Lower leg skin (tissue), 4 donors: Measurements from ENCODE around the gene HAAO. TPM values are rescaled to one million over a fixed set of nuclear protein-coding genes. Genes with fewer than 3 reads are reported as not detected.

Source experiments
- DNase-seq, 2 donors: peaks; one replicate each; pipeline ENCODE4 v3.0.0-alpha.2; 2019; ENCODE audit warnings: low spot score in 2 of 2
- H3K4me3 ChIP-seq: fragments of 200-600 bp; sonication (generic); 2 replicates; pipeline ENCODE4 v1.5.1; 2017; ENCODE audit warnings: mild to moderate bottlenecking, low read depth; ENCODE audit not compliant: poor library complexity, severe bottlenecking
- CTCF ChIP-seq, 3 donors: fragments of 450-650 bp; IDR thresholded peaks; one replicate each; pipeline ENCODE4 v1.5.1; 2016; ENCODE audit warnings: antibody characterized with exemption in 3 of 3, mild to moderate bottlenecking in 3 of 3, moderate library complexity in 2 of 3
- POLR2A ChIP-seq, 2 donors: fragments of 450-650 bp; IDR thresholded peaks; one replicate each; pipeline ENCODE4 v1.6.1; 2016 to 2017; ENCODE audit warnings: antibody characterized with exemption in 2 of 2, mild to moderate bottlenecking in 1 of 2, moderate library complexity in 1 of 2
- WGBS, 2 donors: methylation state at CpG; one replicate each; pipeline ENCODE4 v1.1.5; 2018; 5-methylcytosine and 5-hydroxymethylcytosine counted together
- intact Hi-C: fragments of 100-400 bp; cut with DNase I; formaldehyde crosslinking; loops from one replicate; pipeline ENCODE4 v1.15.0; 2023; ENCODE audit warnings: low total_unique reads
- total RNA-seq, 4 donors: library from RNA; depleted of rRNA; stranded (reverse); fragments of >200 nt; gene quantifications; one replicate each; pipeline ENCODE4 v1.1.0, GENCODE V29; 2016

Gene HAAO
- total RNA-seq, 4 donors from 2014 or later, result 1.7 to 4.3 (median 3.3) TPM

GRCh38 chr2:42757981-42758740, 34.2 kb downstream of the HAAO start:
- no peak overlapping the region for H3K4me3 ChIP-seq
- 93 to 98% methylated on average over 4 of the region's 4 CpGs for WGBS, 2 donors
- DNase-seq, result no peak
- intact Hi-C loops, result no loop called here
- TF ChIP-seq POLR2A (IDR thresholded peaks at IDR 0.05) (no peak), CTCF (IDR thresholded peaks at IDR 0.05) (no peak)

GRCh38 chr2:42756966-42757513, 35.3 kb downstream of the HAAO start:
- no peak overlapping the region for H3K4me3 ChIP-seq
- no peak for TF ChIP-seq POLR2A (IDR thresholded peaks at IDR 0.05)
- TF ChIP-seq CTCF (IDR thresholded peaks at IDR 0.05), result no peak
- intact Hi-C loops, result no loop called here
- no peak for DNase-seq
- 87 to 94% methylated on average over 6 of the region's 6 CpGs for WGBS, 2 donors

GRCh38 chr2:42756150-42756775, 36.1 kb downstream of the HAAO start:
- intact Hi-C loops, result no loop called here
- no peak for DNase-seq
- TF ChIP-seq POLR2A (IDR thresholded peaks at IDR 0.05) (no peak), CTCF (IDR thresholded peaks at IDR 0.05) (no peak)
- 88 to 90% methylated on average over 10 of the region's 10 CpGs for WGBS, 2 donors
- H3K4me3 ChIP-seq, result no peak overlapping the region

GRCh38 chr2:42755191-42755880, 37.0 kb downstream of the HAAO start:
- 70 to 72% methylated on average over 12 to 14 of the region's 14 CpGs for WGBS, 2 donors
- no peak for DNase-seq
- intact Hi-C loops, result no loop called here
- TF ChIP-seq POLR2A (IDR thresholded peaks at IDR 0.05) (no peak), CTCF (IDR thresholded peaks at IDR 0.05) (no peak)
- no peak overlapping the region for H3K4me3 ChIP-seq

- H3K4me3 ChIP-seq, result no peak overlapping the region
- DNase-seq, result no peak
- WGBS, 2 donors, result 69 to 79% methylated on average over 8 of the region's 8 CpGs
- intact Hi-C loops, result no loop called here
- no peak for TF ChIP-seq POLR2A (IDR thresholded peaks at IDR 0.05)
These were observed 37.6 kb downstream of the HAAO start for GRCh38 chr2:42754776-42755140.
